Common myeloid progenitor, CD34-positive (primary cell): Measurements from ENCODE around the gene REC8.

ENCODE experiments used
- CTCF ChIA-PET: fragments of 350-600 bp; sonication (Branson Sonifier 250); formaldehyde crosslinking; loops from one replicate; lab custom pipeline; 2021; ENCODE audit warnings: antibody characterized with exemption; lab: Charles Lee
- POLR2A ChIA-PET: fragments of 350-600 bp; sonication (Branson Sonifier 250); formaldehyde crosslinking; loops from one replicate; lab custom pipeline; 2021; ENCODE audit warnings: antibody characterized with exemption; lab: Charles Lee
- DNase-seq, 3 donors: peaks; one replicate each; pipeline versions ENCODE4 v3.0.0 to v3.0.0-alpha.2; 2013
- H3K27ac ChIP-seq, 2 experiments: 1 replicate in 1 of 2; 2 replicates in 1 of 2; pipeline ENCODE4 v1.7.0; 2013; ENCODE audit warnings: inconsistent platforms in 2 of 2, low read length in 2 of 2, mild to moderate bottlenecking in 2 of 2, low read depth in 1 of 2, moderate library complexity in 1 of 2; ENCODE audit not compliant: severe bottlenecking in 2 of 2, insufficient read depth in 1 of 2, poor library complexity in 1 of 2
- H3K27me3 ChIP-seq, 5 experiments: replicated peaks in 2 of 5; 1 replicate in 3 of 5; 2 replicates in 2 of 5; pipeline versions ENCODE4 v1.6.1 to v1.7.0; 2013; ENCODE audit warnings: low read length in 4 of 5, mild to moderate bottlenecking in 2 of 5, moderate library complexity in 2 of 5, inconsistent platforms in 1 of 5; ENCODE audit not compliant: insufficient read depth in 5 of 5, control insufficient read depth in 4 of 5
- H3K36me3 ChIP-seq, 4 experiments: 1 replicate in 2 of 4; 2 replicates in 2 of 4; pipeline versions ENCODE4 v1.6.1 to v1.7.0; 2013; ENCODE audit warnings: low read length in 3 of 4, control low read depth in 1 of 4, mild to moderate bottlenecking in 1 of 4; ENCODE audit not compliant: control insufficient read depth in 4 of 4, insufficient read depth in 4 of 4
- H3K4me1 ChIP-seq, 4 experiments: 1 replicate in 3 of 4; 2 replicates in 1 of 4; pipeline versions ENCODE4 v1.6.1 to v1.7.1; 2013; ENCODE audit warnings: low read length in 3 of 4, mild to moderate bottlenecking in 3 of 4, control low read depth in 1 of 4, inconsistent platforms in 1 of 4, moderate library complexity in 1 of 4; ENCODE audit not compliant: control insufficient read depth in 4 of 4, insufficient read depth in 4 of 4; ENCODE audit errors: control extremely low read depth in 1 of 4
- H3K4me3 ChIP-seq, 7 experiments: 1 replicate in 4 of 7; 2 replicates in 3 of 7; pipeline versions ENCODE4 v1.5.1 to v1.7.0; 2013; ENCODE audit warnings: mild to moderate bottlenecking in 7 of 7, low read length in 6 of 7, moderate library complexity in 6 of 7, inconsistent platforms in 2 of 7, low read depth in 2 of 7, control low read depth in 1 of 7; ENCODE audit not compliant: insufficient read depth in 4 of 7, control insufficient read depth in 1 of 7; ENCODE audit errors: extremely low read depth in 1 of 7
- H3K9me3 ChIP-seq, 5 experiments: 1 replicate in 4 of 5; 2 replicates in 1 of 5; pipeline versions ENCODE4 v1.6.1 to v1.7.1; 2013; ENCODE audit warnings: low read length in 4 of 5, mild to moderate bottlenecking in 2 of 5, inconsistent platforms in 1 of 5, low read depth in 1 of 5, moderate library complexity in 1 of 5; ENCODE audit not compliant: control insufficient read depth in 4 of 5, insufficient read depth in 2 of 5; ENCODE audit errors: control extremely low read depth in 1 of 5
- WGBS: methylation state at CpG from one replicate; pipeline ENCODE4 v1.1.5; 2013; ENCODE audit not compliant: insufficient coverage; 5-methylcytosine and 5-hydroxymethylcytosine counted together

REC8 gene

GRCh38 chr14:24177891-24178290 lies 6.0 kb downstream of the REC8 start:
- POLR2A ChIA-PET = interaction anchor here (0.6 kb wide), 1 partner anchor 25 kb away, joined by 3 read pairs; no protein-coding TSS in a partner anchor
- Histone ChIP-seq H3K36me3 (peaks cover 5 to 89% (median 53%) of the 10 kb centered on the region in 4 experiments), H3K27me3 (no peaks in the 10 kb centered on the region), H3K4me3 (no peak overlapping the region), H3K27ac (no peak overlapping the region), H3K4me1 (peaks cover 0 to 7% (median 2%) of the 10 kb centered on the region in 4 experiments), H3K9me3 (no peaks in the 10 kb centered on the region)
- CTCF ChIA-PET = interaction anchor here (0.7 to 1.3 kb wide), 2 partner anchors 17 to 129 kb away, joined by 3 to 4 read pairs; partner anchors contain the start of gene IRF9
- 98% methylated on average over 12 of the region's 14 CpGs for WGBS
- no peak for DNase-seq

DNA sequence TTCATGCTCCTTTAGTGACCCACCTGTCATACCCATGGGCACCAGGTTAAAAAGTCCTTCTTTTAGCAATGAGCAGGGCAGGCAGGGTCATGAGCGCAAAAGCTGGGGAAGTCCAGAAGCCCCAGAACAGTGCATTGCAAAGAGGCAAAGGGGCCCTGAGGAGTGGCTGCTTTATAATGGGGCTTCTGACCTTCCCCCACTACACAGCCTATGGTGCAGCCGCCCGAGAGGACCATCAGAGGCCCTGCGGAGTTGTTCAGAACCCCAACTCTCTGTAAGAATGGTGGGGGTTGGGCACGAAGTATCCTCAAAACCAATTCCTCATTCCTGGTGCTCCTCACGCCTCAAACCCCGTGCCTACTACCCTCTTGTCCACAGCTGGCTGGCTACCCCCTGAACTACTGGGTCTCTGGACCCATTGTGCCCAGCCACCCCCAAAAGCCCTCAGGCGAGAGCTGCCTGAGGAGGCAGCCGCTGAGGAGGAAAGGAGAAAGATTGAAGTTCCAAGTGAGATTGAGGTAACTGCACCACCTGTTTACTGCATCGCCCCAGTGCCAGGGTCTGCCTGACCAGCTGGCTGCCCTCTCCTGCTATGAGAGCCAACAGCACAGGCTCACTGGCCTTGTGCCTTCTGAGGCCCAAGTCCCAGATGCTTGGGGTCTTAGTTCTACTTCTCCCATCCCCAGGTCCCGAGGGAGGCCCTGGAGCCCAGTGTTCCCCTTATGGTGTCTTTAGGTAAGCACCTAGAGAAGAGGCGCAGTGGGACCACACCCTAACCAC lies 6.7 kb downstream of the REC8 start:
- Histone ChIP-seq H3K4me3 (no peak overlapping the region), H3K4me1 (peaks cover 0 to under 1% (median 0%) of the 10 kb centered on the region in 4 experiments), H3K27ac (no peak overlapping the region), H3K9me3 (no peaks in the 10 kb centered on the region), H3K36me3 (peaks cover 5 to 90% (median 58%) of the 10 kb centered on the region in 4 experiments), H3K27me3 (no peaks in the 10 kb centered on the region)
- ChIA-PET CTCF (interaction anchor here (1.3 to 3.4 kb wide), 3 partner anchors 10 to 128 kb away, joined by 3 to 17 read pairs (median 4); partner anchors contain the start of genes IPO4 and IRF9), POLR2A (no interaction called here)
- WGBS = 95% methylated on average over 7 of the region's 12 CpGs
- no peak for DNase-seq

DNA sequence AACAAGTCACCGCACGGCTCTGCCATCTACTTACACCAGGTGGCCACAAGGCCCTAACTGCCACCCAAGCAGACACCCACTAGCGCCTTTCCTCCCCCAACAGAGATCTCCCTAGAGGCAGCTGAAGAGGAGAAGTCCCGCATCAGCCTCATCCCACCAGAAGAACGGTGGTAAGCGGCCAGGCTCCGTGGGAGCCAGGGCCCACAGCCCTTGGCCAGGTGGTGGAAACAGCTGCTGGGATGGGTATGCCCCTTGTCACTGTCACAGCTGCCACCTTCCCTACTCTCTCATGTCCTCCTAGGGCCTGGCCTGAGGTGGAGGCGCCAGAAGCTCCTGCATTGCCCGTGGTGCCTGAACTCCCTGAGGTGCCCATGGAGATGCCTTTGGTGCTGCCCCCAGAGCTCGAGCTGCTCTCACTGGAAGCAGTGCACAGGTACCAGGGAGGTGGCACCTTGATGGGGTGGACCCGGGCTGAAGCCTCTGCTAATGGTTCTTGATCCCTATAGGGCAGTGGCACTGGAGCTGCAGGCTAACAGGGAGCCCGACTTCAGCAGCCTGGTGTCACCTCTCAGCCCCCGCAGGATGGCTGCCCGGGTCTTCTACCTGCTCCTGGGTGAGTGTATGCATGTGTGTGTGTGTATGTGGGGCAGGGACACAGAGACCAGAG lies 7.5 kb downstream of the REC8 start:
- H3K36me3 ChIP-seq = peaks cover 7 to 97% (median 65%) of the 10 kb centered on the region in 4 experiments
- H3K4me1 ChIP-seq = no peaks in the 10 kb centered on the region
- H3K27me3 ChIP-seq = no peaks in the 10 kb centered on the region
- DNase-seq = no peak
- H3K9me3 ChIP-seq = no peaks in the 10 kb centered on the region
- ChIA-PET POLR2A (interaction anchor here (0.5 kb wide), 1 partner anchor 60 kb away, joined by 3 read pairs; no protein-coding TSS in a partner anchor), CTCF (interaction anchor here (1.3 to 3.4 kb wide), 4 partner anchors 9 to 127 kb away, joined by 3 to 17 read pairs (median 4); partner anchors contain the start of genes IPO4, IRF9 and PSME2)
- H3K4me3 ChIP-seq = no peak overlapping the region
- WGBS = over 99% methylated on average over 8 of the region's 14 CpGs
- H3K27ac ChIP-seq = no peak overlapping the region

- H3K27ac ChIP-seq = no peak overlapping the region
- peaks cover 7 to 97% (median 68%) of the 10 kb centered on the region in 4 experiments for H3K36me3 ChIP-seq
- no peaks in the 10 kb centered on the region for H3K27me3 ChIP-seq
- CTCF ChIA-PET = interaction anchor here (1.2 to 3.4 kb wide), 5 partner anchors 8 to 117 kb away, joined by 3 to 17 read pairs (median 3); partner anchors contain the start of genes IPO4, IRF9 and PSME2
- no peak overlapping the region for H3K4me3 ChIP-seq
- WGBS = 94% methylated on average over 12 of the region's 18 CpGs
- no peaks in the 10 kb centered on the region for H3K4me1 ChIP-seq
- no peak for DNase-seq
- no peaks in the 10 kb centered on the region for H3K9me3 ChIP-seq
- POLR2A ChIA-PET = no interaction called here
These were observed 8.3 kb downstream of the REC8 start for GRCh38 chr14:24179961-24180796.

DNA sequence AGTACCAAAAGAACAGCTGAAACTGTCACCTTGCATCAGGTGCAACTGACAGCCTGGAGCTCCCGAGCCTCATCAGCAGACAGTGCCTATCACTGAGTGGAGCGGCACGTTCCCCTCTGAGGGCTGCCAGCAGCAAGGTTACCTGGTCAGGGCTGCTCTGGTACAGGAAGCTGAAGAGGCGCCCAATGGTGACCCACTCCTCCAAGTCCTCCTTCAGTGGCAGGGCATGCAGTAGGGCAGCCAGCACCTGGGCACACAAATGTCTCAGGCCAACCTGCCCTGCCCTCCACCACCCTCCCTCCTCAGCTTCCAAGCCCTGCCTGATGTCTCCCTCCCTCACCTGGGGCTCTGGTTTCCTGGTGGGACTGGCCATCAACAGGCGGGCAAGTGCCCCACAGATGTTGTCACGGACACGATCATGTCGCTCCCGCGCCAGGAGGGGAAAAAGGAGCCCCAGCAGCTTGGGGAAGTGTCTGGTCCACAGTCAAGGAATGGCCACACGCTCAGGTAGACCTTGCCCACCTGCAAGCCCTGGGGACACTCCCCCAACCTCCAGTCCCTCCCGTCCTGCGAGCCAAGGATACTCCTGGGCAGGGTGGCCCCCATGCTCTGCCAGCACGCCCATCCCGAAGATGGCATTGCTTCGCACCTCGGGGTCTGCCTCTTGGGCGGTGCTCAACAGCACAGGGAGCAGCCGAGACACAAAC lies 9.6 kb downstream of the REC8 start:
- H3K4me3 ChIP-seq = no peak overlapping the region

More for the DNA sequence above, 9.6 kb downstream of the REC8 start:
- H3K27ac ChIP-seq = no peak overlapping the region
- H3K36me3 ChIP-seq = peaks cover 14 to 100% (median 77%) of the 10 kb centered on the region in 4 experiments
- H3K27me3 ChIP-seq = no peaks in the 10 kb centered on the region
- 95% methylated on average over 14 of the region's 19 CpGs for WGBS
- no peaks in the 10 kb centered on the region for H3K4me1 ChIP-seq
- ChIA-PET POLR2A (interaction anchor here (0.5 kb wide), 1 partner anchor 13 kb away, joined by 3 read pairs; no protein-coding TSS in a partner anchor), CTCF (interaction anchor here (1.6 to 3.4 kb wide), 2 partner anchors 20 to 116 kb away, joined by 4 to 17 read pairs; partner anchors contain the start of gene IRF9)
- no peak for DNase-seq
- no peaks in the 10 kb centered on the region for H3K9me3 ChIP-seq
